Effector memory CD8-positive, alpha-beta T cell (primary cell): Measurements from ENCODE around the gene TTL.
A peak's percentile ranks its signal among the peaks of the same experiment; 100 is the strongest.

Source experiments
- ATAC-seq: fragments of 150-1000 bp; cut with Tn5 transposase; replicated peaks from 2 replicates; pipeline ENCODE4 v1.10.0; 2021; ENCODE audit warnings: mild to moderate bottlenecking, moderate library complexity
- DNase-seq, 3 experiments: peaks; one replicate each; pipeline ENCODE4 v3.0.0; 2021
- H3K27ac Mint-ChIP-seq, 2 donors: one replicate each; pipeline ENCODE4 v1.8.0; 2022; ENCODE audit warnings: mild to moderate bottlenecking in 2 of 2, mixed read lengths in 2 of 2, moderate library complexity in 2 of 2
- H3K27me3 Mint-ChIP-seq, 2 donors: one replicate each; pipeline ENCODE4 v1.8.0; 2022; ENCODE audit warnings: mixed read lengths in 2 of 2
- H3K36me3 Mint-ChIP-seq: one replicate; pipeline ENCODE4 v1.8.0; 2022; ENCODE audit warnings: mild to moderate bottlenecking, moderate library complexity, mixed read lengths; ENCODE audit not compliant: insufficient read depth
- H3K4me1 Mint-ChIP-seq, 2 donors: one replicate each; pipeline ENCODE4 v1.8.0; 2022; ENCODE audit warnings: low read depth in 2 of 2, mixed read lengths in 2 of 2
- H3K4me3 Mint-ChIP-seq, 2 donors: one replicate each; pipeline ENCODE4 v1.8.0; 2022; ENCODE audit warnings: mild to moderate bottlenecking in 2 of 2, mixed read lengths in 2 of 2, moderate library complexity in 2 of 2
- H3K9me3 Mint-ChIP-seq, 2 donors: one replicate each; pipeline ENCODE4 v1.8.0; 2022; ENCODE audit warnings: mixed read lengths in 2 of 2

Gene TTL

DNA sequence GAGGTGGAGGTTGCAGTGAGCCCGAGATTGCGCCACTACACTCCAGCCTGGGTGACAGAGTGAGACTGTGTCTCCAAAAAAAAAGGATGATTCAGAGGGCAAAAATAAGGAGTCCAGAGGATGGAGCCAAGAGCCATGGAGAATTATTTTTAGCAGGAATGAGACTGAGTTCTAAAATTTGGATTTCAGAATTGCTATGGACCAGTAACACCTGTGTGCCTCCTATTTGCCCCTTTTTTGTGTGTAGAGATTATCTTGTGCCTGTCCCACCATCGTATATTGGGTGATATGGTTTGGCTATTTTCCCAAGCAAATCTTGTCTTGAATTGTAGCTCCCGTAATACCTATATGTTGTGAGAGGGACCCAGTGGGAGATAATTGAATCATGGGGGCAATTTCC, 32.1 kb upstream of the TTL start:
- Mint-ChIP-seq H3K4me1 (no peaks in the 10 kb centered on the region), H3K36me3 (no peaks in the 10 kb centered on the region), H3K27ac (no peak overlapping the region), H3K4me3 (no peak overlapping the region), H3K9me3 (peaks cover 0 to 2% of the 10 kb centered on the region in 2 donors), H3K27me3 (peaks cover 0 to 7% of the 10 kb centered on the region in 2 donors)
- DNase-seq, result no peak
- ATAC-seq, result no peak

GRCh38 chr2:112451317-112451716, 30.6 kb upstream of the TTL start:
- Mint-ChIP-seq H3K27me3 (peaks cover 0 to 14% of the 10 kb centered on the region in 2 donors), H3K36me3 (no peaks in the 10 kb centered on the region), H3K9me3 (peaks cover 0 to 2% of the 10 kb centered on the region in 2 donors), H3K4me3 (no peak overlapping the region), H3K27ac (no peak overlapping the region), H3K4me1 (no peaks in the 10 kb centered on the region)
- DNase-seq (no peak), ATAC-seq (no peak)

GRCh38 chr2:112454586-112454985, 27.4 kb upstream of the TTL start:
- Mint-ChIP-seq H3K9me3 (peaks cover 0 to 2% of the 10 kb centered on the region in 2 donors), H3K4me3 (no peak overlapping the region), H3K36me3 (no peaks in the 10 kb centered on the region), H3K4me1 (no peaks in the 10 kb centered on the region), H3K27me3 (peaks cover 0 to 14% of the 10 kb centered on the region in 2 donors), H3K27ac (no peak overlapping the region)
- DNase-seq, result no peak
- no peak for ATAC-seq

- Mint-ChIP-seq H3K4me1 (no peaks in the 10 kb centered on the region), H3K27ac (no peak overlapping the region), H3K27me3 (peaks cover 19 to 20% of the 10 kb centered on the region in 2 donors), H3K9me3 (no peaks in the 10 kb centered on the region), H3K36me3 (no peaks in the 10 kb centered on the region), H3K4me3 (no peak overlapping the region)
- DNase-seq, result no peak
- no peak for ATAC-seq
These were observed 22.6 kb upstream of the TTL start for GRCh38 chr2:112459372-112459771.

DNA sequence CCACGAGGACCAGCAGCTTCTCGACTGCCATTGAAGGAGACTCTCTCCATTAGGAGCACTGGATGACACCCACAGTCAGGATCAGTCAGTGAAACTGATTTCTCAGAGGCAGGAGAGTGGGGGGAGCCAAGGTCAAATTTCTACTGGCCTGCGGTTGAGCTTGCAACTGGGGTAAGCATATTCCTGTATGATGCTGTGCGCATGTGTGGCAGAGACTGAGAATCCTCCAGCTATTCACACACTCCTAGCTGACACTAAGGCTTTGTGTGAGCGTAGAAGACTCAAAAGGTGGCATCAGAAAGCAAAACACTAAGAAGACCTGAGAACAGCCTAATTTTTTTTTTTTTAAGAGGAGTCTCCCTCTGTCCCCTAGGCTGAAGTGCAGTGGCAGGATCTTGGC, 19.8 kb upstream of the TTL start:
- Mint-ChIP-seq H3K4me3 (no peak overlapping the region), H3K4me1 (no peaks in the 10 kb centered on the region), H3K27me3 (peaks cover 15 to 19% of the 10 kb centered on the region in 2 donors), H3K36me3 (no peaks in the 10 kb centered on the region), H3K27ac (no peak overlapping the region), H3K9me3 (no peaks in the 10 kb centered on the region)
- ATAC-seq (no peak), DNase-seq (no peak)

GRCh38 chr2:112463256-112463655, 18.7 kb upstream of the TTL start:
- Mint-ChIP-seq H3K27me3 (peaks cover 19 to 23% of the 10 kb centered on the region in 2 donors), H3K4me3 (no peak overlapping the region), H3K36me3 (no peaks in the 10 kb centered on the region), H3K9me3 (no peaks in the 10 kb centered on the region), H3K4me1 (no peaks in the 10 kb centered on the region), H3K27ac (no peak overlapping the region)
- no peak for ATAC-seq
- DNase-seq, result no peak

DNA sequence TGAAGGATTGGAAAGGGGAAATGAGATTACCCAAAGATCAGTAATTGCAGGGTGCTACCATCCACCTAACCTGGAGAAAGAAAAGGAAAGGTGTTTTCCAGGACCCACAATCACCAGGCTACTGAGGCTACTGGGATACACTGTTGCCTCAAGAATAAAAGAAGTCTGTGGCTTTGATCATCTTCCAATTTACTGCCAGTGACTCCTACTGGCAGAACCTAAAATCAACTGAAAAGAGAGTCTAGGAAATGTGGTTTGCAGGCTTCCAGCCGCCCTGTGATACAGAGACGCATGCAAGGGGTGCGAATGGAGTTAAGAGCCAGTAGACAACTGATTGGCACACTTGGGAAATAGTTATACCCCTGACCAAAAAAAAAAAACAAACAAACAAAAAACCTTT, 16.6 kb upstream of the TTL start:
- ATAC-seq, result no peak
- Mint-ChIP-seq H3K27me3 (peaks cover 19 to 23% of the 10 kb centered on the region in 2 donors), H3K4me3 (no peak overlapping the region), H3K36me3 (no peaks in the 10 kb centered on the region), H3K27ac (no peak overlapping the region), H3K4me1 (no peaks in the 10 kb centered on the region), H3K9me3 (no peaks in the 10 kb centered on the region)
- DNase-seq, result no peak

GRCh38 chr2:112472547-112473263, 9.3 kb upstream of the TTL start:
- no peak for ATAC-seq

DNA sequence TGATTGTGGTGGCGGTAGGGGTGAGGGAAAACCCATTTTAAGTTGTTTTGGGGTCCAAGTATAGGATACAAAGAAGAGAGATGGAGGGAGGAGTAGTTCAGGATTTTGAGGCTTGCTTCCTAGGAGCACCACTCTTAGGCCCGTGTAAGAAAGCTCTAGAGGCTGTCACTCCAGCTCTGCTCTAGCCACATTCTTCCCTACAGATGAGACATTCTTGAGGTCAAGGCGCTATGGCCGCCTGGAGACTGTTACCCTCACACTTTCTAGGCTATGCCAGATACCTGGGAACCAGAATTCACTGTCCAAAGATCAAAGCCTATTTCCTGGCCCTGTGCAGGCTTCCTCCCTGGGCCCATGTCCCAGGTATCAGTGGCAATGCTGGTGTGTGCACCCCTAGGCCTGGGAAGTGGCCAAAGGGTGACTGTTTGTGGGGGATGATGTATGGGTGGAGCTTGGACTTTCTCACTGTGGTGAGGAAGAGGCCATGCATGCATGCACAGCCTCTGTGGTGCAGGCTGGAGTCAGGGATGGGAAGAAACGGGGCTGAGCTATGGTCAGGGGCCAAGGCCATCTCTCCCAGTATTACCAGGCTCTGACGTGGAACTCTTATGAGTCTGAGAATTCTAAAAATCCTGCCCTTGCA, 7.0 kb upstream of the TTL start:
- no peaks in the 10 kb centered on the region for H3K27me3 Mint-ChIP-seq
- no peaks in the 10 kb centered on the region for H3K4me1 Mint-ChIP-seq
- ATAC-seq (no peak), DNase-seq (no peak)
- no peak overlapping the region for H3K27ac Mint-ChIP-seq
- no peak overlapping the region for H3K4me3 Mint-ChIP-seq
- no peaks in the 10 kb centered on the region for H3K36me3 Mint-ChIP-seq
- H3K9me3 Mint-ChIP-seq, result no peaks in the 10 kb centered on the region

More at GRCh38 chr2:112472547-112473263, 9.3 kb upstream of the TTL start:
- no peaks in the 10 kb centered on the region for H3K9me3 Mint-ChIP-seq
- no peak for DNase-seq
- H3K4me1 Mint-ChIP-seq, result no peaks in the 10 kb centered on the region
- no peak overlapping the region for H3K27ac Mint-ChIP-seq
- peaks cover 0 to 3% of the 10 kb centered on the region in 2 donors for H3K27me3 Mint-ChIP-seq
- no peaks in the 10 kb centered on the region for H3K36me3 Mint-ChIP-seq
- no peak overlapping the region for H3K4me3 Mint-ChIP-seq

DNA sequence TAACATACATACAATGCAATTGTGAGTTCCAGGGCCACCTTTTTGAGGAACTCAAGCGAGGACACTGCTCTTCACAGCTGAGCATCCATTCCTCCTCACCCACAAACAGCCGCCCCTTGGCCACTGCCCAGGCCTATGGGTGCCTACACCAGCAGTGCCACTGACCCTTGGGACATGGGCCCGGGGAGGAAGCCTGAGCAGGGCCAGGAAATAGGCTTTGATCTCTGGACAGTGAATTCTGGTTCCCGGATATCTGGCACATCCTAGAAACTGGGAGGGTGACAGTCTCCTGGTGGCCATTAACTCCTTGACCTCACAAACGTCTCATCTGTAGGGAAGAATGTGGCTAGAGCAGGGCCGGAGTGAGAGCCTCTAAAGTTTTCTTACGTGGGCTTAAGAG, 5.5 kb upstream of the TTL start:
- no peak for DNase-seq
- Mint-ChIP-seq H3K9me3 (no peaks in the 10 kb centered on the region), H3K36me3 (peaks cover 3% of the 10 kb centered on the region), H3K27ac (no peak overlapping the region), H3K4me3 (no peak overlapping the region), H3K4me1 (peaks cover 10% of the 10 kb centered on the region in 2 donors), H3K27me3 (no peaks in the 10 kb centered on the region)
- no peak for ATAC-seq

DNA sequence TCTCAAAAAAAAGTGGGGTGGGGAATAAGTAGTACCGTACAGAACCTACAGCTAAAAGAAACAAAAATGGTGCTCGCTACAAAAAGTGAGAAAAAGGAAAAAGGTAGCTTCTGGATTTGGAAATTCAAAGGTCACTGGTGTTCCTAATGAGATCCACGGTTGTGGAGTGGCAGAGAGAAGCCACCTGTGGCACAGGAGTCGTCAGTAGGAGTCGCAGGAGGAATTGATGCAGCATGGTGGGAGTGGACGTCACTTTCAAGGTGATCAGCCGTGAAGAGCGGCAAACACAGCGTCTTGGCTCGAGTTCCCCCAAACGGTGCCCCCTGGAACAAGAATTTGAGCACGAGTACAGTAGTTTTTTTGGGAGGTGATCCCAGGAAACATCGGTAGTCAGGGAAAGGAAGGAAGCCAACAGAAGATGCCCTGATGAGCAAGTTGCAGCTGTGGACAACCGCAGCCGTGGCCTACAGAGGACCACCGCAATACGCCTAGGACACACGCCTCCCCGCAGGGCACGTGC, 1.4 kb upstream of the TTL start:
- DNase-seq, result peak in 2 of 3 experiments; percentile 10 to 11
- Mint-ChIP-seq H3K4me3 (peak overlapping the region; percentile 86 to 93), H3K27me3 (no peaks in the 10 kb centered on the region), H3K36me3 (peaks cover 9% of the 10 kb centered on the region), H3K4me1 (peaks cover 24 to 25% of the 10 kb centered on the region in 2 donors), H3K9me3 (no peaks in the 10 kb centered on the region), H3K27ac (peak overlapping the region; percentile 79)
- ATAC-seq, result no peak

DNA sequence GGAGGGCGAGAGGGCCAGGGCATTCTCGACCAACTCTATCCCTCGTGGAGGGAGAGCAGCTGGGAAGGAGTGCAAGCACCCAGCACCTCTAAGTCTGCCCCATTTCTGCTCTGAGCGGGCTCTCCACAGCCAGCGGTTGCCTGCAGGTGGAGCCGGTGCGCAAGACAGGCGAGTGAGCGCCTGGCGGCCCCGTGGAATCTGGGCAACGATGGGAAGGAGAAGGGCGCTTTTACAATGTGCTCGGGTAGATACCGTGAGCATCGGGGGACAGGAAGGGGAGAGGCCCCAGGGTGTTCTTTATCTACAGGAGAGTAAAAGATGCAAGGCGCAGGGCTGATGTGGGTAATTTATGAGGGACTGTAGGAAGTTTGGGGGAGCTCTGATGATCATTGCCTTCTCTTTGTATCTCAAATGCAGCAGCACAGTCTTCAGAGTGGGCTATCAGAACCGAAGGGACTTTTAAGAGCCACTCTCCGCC, 867 bp upstream of the TTL start:
- no peaks in the 10 kb centered on the region for H3K27me3 Mint-ChIP-seq
- H3K36me3 Mint-ChIP-seq, result peaks cover 9% of the 10 kb centered on the region
- DNase-seq (peak; percentile 73 to 81 (median 74)), ATAC-seq (peak; percentile 77)
- peak overlapping the region; percentile 86 to 93 for H3K4me3 Mint-ChIP-seq
- H3K9me3 Mint-ChIP-seq, result no peaks in the 10 kb centered on the region
- H3K4me1 Mint-ChIP-seq, result peaks cover 24 to 25% of the 10 kb centered on the region in 2 donors
- H3K27ac Mint-ChIP-seq, result peak overlapping the region; percentile 79

GRCh38 chr2:112482309-112483041, 519 bp downstream of the TTL start:
- Mint-ChIP-seq H3K4me3 (peak overlapping the region; percentile 86 to 95), H3K9me3 (no peaks in the 10 kb centered on the region), H3K27ac (peak overlapping the region; percentile 66 to 88), H3K36me3 (peaks cover 9% of the 10 kb centered on the region), H3K4me1 (peaks cover 24 to 25% of the 10 kb centered on the region in 2 donors), H3K27me3 (no peaks in the 10 kb centered on the region)
- ATAC-seq, result peak; percentile 4
- DNase-seq, result peak; percentile 7 to 35 (median 15)
